ENCODE measurements around the gene SSMEM1.

GRCh38 chr7:130207642-130208041 lies at the start of gene SSMEM1:
- TF ChIP-seq FOXM1 (IDR thresholded peaks at IDR 0.05; ENCODE audit: borderline replicate concordance) (no peak), FOXK2 (IDR thresholded peaks at IDR 0.05) (no peak)
